Body of pancreas (tissue), 4 donors: ENCODE data around the gene SFT2D2.

Experiments
- POLR2A ChIP-seq, 3 donors: fragments of 450-650 bp; IDR thresholded peaks; one replicate each; pipeline ENCODE4 v1.6.1; 2016; ENCODE audit warnings: antibody characterized with exemption in 3 of 3, mild to moderate bottlenecking in 2 of 3
- TF ChIP-seq, protein P1 (sequence below), 7 experiments: fragments of 450-650 bp in 4 of 7; fragments of 200-600 bp in 3 of 7; sonication (generic) in 3 of 7; IDR thresholded peaks; one replicate each; pipeline ENCODE4 v1.5.1; 2016 to 2019; ENCODE audit warnings: antibody characterized with exemption in 7 of 7

DNA sequence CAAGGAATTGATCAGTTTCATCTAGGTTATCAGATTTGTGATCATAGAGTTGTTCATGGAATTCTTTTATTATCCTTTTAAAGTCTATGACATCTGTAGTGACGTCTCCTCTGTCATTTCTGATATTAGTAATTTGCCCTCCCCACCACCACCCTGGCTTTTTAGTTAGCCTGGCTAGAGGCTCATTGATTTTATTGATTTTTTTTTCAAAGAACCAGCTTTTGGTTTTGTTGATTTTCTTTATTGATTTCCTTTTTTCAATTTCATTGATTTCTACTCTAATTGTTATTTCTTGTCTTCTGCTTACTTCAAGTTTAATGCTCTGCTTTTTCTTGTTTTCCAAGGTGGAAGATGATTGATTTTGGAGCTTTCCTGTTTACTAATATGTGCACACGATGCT lies 31.6 kb downstream of the SFT2D2 start:
- TF ChIP-seq, protein P1, sequence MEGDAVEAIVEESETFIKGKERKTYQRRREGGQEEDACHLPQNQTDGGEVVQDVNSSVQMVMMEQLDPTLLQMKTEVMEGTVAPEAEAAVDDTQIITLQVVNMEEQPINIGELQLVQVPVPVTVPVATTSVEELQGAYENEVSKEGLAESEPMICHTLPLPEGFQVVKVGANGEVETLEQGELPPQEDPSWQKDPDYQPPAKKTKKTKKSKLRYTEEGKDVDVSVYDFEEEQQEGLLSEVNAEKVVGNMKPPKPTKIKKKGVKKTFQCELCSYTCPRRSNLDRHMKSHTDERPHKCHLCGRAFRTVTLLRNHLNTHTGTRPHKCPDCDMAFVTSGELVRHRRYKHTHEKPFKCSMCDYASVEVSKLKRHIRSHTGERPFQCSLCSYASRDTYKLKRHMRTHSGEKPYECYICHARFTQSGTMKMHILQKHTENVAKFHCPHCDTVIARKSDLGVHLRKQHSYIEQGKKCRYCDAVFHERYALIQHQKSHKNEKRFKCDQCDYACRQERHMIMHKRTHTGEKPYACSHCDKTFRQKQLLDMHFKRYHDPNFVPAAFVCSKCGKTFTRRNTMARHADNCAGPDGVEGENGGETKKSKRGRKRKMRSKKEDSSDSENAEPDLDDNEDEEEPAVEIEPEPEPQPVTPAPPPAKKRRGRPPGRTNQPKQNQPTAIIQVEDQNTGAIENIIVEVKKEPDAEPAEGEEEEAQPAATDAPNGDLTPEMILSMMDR (IDR thresholded peaks at IDR 0.05) = no peak
- no peak for TF ChIP-seq POLR2A (IDR thresholded peaks at IDR 0.05)
